GM13977 (cell line): Measurements from ENCODE around the gene CUX1.

ENCODE experiments used
- DNase-seq: peaks from one replicate; pipeline ENCODE4 v3.0.0; 2012; ENCODE audit warnings: low spot score
- in situ Hi-C: fragments of 300-500 bp; cut with MboI; formaldehyde crosslinking; loops from one replicate; pipeline ENCODE4 v1.12.0; 2022; ENCODE audit warnings: low sequenced_read_pairs, low pct_unique_long_range_greater_than_20kb, mixed read lengths, inconsistent platforms; ENCODE audit not compliant: unreplicated experiment
- TF ChIP-seq, protein P1 (sequence below): IDR thresholded peaks from 2 replicates; pipeline ENCODE4 v1.5.1; 2012; ENCODE audit warnings: mild to moderate bottlenecking, control low read depth; ENCODE audit not compliant: insufficient read depth; ENCODE audit errors: extremely low read depth, missing control alignments

CUX1 gene

GRCh38 chr7:101778026-101778580 is 39.3 kb upstream of the CUX1 start:
- DNase-seq, result no peak
- in situ Hi-C loops, result no loop called here
- TF ChIP-seq, protein P1, sequence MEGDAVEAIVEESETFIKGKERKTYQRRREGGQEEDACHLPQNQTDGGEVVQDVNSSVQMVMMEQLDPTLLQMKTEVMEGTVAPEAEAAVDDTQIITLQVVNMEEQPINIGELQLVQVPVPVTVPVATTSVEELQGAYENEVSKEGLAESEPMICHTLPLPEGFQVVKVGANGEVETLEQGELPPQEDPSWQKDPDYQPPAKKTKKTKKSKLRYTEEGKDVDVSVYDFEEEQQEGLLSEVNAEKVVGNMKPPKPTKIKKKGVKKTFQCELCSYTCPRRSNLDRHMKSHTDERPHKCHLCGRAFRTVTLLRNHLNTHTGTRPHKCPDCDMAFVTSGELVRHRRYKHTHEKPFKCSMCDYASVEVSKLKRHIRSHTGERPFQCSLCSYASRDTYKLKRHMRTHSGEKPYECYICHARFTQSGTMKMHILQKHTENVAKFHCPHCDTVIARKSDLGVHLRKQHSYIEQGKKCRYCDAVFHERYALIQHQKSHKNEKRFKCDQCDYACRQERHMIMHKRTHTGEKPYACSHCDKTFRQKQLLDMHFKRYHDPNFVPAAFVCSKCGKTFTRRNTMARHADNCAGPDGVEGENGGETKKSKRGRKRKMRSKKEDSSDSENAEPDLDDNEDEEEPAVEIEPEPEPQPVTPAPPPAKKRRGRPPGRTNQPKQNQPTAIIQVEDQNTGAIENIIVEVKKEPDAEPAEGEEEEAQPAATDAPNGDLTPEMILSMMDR, result no peak

- no peak for DNase-seq
- TF ChIP-seq, protein P1, result no peak
- in situ Hi-C loops, result no loop called here
These were observed 38.2 kb upstream of the CUX1 start for GRCh38 chr7:101779267-101779666.

- TF ChIP-seq, protein P1, result no peak
- in situ Hi-C loops, result no loop called here
- DNase-seq, result no peak
These were observed 37.1 kb upstream of the CUX1 start for GRCh38 chr7:101780281-101780680.

GRCh38 chr7:101781439-101781838 is 36.0 kb upstream of the CUX1 start:
- TF ChIP-seq, protein P1, result no peak
- no peak for DNase-seq
- in situ Hi-C loops, result no loop called here

- in situ Hi-C loops, result no loop called here
- TF ChIP-seq, protein P1, result no peak
These were observed 35.0 kb upstream of the CUX1 start for GRCh38 chr7:101782476-101782875.

GRCh38 chr7:101782896-101783295 is 34.5 kb upstream of the CUX1 start:
- in situ Hi-C loops, result no loop called here
- DNase-seq, result no peak
- TF ChIP-seq, protein P1, result no peak

More at GRCh38 chr7:101782476-101782875, 35.0 kb upstream of the CUX1 start:
- DNase-seq, result no peak
